GM18520 (cell line): ENCODE data around the gene SLC38A2.

Experiments
- ATAC-seq: cut with Tn5 transposase; IDR thresholded peaks from one replicate; pipeline ENCODE4 v1.9.1; 2021; ENCODE audit not compliant: unreplicated experiment

The SLC38A2 gene

DNA sequence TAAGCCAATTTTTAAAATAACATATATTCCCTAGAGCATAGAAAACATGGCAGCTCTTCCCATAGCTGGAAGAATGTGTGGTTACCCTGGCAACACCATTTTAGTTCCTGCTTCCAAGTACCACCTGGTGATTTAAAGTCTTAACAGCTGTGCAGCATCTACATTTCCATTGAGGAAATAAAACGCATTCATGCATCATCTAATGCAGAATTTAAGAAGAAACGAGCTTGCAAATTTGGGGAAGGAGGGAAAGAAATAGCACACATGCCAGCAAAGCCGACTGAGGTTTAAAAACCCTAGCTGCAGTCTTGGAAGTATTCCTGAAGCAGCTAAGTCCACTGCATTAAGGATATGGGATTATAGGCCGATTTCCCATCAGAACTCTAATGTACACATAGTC is 22.8 kb upstream of the SLC38A2 start:
- no peak for ATAC-seq

DNA sequence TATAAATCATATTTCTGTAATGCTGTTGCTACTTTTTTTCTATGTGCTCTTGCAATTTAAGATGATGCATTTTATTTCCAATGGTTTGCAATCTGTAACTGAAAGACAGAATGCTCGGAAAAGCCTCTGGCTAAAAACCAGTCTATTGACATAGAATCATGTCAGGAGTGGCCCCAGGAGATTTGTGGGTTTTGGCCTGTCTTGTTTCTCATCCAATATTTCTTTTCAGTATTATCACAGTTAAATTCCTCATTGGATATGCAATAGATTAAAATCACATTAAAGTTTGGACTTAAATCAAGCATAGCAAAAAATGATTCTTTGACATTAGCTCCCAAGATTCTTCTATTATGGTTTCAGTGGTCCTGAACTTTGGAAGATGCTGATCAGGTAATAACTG is 19.1 kb upstream of the SLC38A2 start:
- ATAC-seq = no peak

DNA sequence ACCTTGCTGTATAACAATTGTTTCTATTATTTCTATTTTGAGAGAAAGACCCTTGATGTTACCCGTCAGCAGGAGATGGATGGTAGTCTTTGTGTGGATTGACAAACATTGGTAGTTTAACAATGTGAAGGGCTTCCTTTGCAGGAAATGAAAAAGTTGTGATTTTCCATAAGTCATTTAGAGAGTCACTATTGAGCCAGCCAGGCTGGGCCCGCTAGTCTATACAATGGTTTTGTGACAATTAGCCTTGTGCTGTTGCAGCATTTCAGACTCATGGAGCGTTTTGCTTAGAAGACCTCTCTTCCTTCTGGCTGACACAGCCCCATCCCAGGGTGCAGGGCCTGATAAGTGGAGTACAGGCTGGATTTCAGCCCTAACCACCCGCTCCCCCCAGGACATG is 18.3 kb upstream of the SLC38A2 start:
- ATAC-seq = no peak

DNA sequence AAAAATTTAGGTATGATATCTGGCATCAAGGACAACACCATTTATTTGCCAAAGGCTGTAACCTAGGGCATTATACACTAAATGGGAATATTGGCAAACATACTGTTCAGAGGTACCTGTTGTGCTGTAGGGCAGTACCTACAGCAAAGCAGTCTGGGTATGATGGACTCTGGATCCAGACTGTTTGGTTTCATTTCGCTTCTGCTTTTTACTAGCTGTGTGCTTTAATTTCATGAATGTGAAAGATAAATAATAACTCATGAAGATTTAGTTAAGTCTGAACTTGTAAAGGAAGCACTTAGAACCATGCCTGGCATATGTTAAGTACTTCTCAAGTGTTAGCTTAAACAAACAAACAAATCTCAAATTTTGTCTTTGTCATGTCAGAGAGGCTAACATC is 17.7 kb upstream of the SLC38A2 start:
- ATAC-seq = no peak

DNA sequence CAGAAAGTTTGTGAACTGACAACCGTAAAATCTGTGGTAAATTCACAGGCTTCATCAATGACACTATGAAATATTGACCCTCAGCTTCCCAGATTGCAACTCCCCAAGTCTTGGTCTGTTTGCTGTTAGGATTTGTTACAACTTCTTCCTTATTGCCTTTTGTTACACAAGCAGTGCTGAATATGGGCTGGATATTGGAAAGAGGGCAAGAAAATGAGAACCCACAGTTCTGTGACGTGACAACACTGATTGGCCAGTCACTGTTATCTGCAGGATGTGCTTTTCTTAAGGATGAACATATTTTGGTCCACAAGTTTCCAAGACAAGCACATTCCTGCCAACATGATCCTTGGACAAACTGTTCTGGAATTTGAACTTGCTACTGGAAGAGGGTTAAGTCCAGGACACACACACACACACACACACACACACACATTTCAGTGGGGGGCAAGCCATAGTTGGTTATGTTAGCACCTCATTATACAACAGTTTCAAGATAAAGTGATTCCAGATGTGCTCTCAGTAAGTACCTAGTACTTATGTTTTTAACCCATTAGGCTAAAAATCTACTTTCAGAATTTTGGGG is 16.6 kb upstream of the SLC38A2 start:
- no peak for ATAC-seq

DNA sequence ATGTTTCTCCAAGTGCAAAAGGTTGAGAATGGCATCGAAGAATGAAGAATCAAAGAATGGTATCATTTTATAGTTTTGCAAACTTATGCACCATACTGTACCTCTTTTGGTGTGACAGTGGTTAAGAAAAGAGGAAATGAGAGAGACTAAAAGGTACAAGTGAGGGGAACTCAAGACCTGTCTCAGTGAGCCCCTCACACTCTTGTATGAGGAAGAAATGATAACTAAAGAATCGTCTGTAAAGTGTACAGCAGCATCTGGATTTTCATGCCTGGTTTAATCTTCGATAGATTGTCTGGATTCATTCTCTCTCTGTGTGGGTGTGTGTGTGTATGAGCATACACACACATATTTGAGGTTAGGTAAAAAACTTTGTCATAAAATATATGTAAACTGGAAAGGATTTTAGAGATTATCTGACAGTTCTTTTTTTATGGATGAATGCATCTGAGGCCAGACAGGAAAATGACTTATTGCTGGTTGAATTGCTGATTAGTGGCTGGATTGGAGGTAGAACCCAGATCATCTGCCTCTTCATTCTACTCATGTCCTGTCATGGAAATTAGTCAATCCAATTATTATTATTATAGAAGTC is 16.0 kb upstream of the SLC38A2 start:
- peak; percentile 49 for ATAC-seq

DNA sequence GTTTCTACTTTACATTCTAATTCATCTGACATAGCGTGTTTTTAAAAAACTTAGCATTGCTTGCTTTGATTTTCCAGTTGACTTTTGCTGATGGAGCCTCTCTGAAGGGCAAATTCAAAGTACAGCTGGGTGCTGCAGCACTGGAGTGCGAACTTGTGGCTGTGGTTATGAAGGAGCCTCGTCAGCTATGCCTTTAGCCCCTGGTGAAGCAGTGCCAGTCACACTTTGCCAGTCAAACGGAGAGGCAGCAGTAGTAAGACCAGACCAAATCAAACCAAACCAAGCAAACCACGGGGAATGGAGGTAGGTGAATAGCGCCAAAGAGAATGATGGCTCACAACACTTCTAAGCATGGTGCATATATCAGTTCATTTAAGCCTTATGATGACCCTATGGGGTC is 15.1 kb upstream of the SLC38A2 start:
- ATAC-seq = peak; percentile 14

DNA sequence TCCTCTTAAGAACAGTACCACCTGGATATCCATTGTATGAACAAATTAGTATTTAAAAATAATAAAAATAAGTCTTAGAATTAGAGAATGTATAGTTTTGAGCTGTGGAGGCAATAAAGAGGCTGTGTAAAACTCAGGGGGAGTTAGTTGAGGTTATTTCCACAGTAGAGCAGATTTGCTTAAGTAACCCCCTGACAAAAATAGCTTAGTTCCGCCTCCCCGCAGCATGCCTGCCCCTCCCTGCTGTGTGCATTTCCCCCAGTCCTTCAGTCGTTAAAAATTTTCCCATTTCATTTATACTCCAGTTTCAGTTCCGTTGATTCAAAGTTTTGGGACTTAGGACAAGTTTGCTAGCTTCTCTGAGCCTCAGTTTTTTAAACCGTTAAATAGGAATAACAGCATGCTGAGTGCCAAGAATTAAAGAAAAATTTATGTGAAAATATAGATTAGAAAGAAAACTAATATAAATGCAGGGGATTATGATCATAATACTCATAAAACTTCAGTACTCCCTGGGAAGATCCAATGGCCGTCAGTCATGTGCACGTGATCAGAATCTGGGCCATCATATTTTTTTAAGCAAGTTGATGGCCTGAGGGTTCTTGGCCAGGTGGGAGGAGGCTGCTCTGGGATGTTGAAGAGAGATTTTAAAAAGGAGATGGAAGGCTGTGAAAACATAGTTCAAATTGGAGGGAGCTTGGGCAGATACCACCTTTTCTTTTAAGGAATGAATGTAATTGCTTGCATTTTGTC is 14.5 kb upstream of the SLC38A2 start:
- no peak for ATAC-seq

DNA sequence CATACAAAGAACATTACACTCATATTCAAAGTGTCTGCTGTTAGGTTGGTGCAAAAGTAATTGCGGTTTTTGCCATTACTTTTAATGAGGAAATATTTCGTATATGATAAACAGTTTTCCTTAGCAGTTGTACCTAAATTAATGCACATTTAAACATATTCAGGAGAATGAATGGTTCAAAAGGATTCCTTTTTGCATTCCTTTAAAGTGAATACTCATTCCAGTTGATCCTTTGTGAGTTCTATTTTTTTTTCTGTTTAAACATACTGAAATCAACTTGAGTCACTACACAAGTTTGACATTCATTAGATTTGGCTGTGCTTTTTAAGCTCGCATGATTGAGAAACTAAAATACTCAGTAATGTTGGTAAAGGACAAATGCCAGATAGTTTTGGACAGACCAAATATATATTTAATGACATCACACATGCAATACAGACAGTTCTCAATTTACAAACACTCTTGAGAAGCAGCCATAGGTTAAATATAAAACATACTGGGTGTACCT is 13.8 kb upstream of the SLC38A2 start:
- ATAC-seq = no peak

DNA sequence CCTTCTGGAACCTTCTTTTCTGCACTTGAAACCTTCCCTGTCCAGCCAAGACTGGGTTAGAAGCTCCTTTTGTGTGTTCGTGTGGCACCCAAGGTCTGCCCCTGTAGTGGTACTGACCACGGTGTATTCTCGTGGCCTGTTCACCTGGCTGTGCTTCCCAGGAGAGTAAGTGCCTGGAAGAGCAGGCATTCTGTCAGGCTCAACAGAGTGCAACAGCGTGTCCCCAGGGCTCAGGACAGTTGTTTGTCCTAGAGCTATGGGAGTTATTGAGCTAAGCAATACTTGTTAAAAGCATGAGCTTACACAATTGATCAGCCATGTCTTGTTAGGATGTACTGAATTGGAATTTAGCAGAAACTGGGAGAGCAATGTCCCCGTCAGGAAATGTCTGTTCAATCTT is 12.9 kb upstream of the SLC38A2 start:
- no peak for ATAC-seq

DNA sequence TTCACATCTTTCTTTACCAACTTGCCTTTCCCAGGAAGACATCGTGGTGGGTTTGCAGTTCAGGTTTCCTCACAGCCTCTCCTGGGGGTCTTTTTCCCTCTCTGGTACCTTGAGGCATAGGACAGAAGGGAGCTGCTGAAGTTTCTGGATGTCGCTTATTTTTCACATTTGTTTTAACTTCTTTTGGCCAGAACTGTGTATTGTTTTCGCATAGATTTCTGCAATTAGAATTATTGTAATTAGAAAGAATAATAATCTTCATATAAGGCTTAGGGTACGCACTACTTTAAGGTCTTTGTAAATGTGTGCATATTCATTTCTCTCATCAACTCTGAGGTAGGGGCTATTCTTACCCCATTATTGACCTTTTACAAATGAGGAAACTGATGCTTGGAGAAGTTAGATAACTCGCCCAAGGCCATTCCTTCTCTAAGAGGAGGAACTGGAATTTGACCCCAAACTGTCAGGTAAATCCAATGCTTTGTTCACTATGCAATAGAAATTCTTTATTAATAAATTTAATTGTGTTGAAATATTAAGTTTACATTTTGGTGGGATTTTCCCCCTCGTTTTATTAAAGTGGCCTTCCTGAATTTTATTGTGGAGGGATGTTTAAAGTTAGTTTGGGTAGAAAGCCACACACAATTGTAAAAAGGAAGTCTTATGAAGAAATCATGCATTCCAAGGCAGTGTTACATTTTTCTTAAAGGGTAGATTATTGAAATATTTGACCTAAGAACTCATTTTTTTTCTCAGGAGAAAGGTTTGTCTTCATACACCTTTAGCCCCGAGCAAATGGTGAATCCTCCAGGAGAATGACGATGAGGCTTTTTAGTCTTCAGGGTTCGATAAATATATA is 12.1 kb upstream of the SLC38A2 start:
- no peak for ATAC-seq

DNA sequence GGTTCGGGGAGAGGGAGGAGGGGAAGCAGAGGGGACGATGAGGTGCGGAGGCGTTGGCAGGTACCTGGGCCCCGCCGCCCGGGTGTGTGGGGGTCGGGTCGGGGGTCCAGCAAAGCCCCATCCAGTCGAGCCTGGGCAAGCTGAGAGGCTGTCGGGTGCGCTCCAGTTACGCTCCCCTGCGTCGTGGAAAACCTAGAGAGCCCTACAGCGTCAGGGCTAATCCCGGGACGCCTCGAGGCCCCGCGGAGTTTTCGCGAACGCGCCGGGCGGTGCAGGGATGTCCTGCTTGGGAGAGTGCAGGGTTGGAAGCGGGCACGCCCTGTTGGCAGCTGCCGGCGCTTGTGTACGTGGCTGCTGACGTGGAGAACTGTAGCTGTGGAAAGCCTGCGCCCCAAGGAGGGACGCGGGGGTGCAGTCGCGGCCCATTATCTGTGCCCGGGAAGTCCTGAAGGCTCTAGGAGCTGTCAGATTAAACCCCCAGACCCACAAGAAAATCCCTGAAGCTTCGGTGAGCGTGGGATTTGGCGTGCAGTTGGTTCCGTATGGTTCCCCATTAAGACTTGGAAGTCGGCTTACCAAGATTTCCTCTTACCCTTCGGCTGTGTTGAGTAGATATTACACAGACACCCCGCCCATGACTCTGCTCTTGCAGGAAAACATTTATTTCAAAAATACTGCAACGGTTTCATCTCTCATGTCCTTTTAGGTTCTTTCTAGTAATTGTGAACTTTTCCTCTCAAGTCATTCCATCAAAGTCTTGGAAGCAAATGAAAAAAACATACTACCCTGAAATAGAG is 11.3 kb upstream of the SLC38A2 start:
- peak; percentile 26 for ATAC-seq

DNA sequence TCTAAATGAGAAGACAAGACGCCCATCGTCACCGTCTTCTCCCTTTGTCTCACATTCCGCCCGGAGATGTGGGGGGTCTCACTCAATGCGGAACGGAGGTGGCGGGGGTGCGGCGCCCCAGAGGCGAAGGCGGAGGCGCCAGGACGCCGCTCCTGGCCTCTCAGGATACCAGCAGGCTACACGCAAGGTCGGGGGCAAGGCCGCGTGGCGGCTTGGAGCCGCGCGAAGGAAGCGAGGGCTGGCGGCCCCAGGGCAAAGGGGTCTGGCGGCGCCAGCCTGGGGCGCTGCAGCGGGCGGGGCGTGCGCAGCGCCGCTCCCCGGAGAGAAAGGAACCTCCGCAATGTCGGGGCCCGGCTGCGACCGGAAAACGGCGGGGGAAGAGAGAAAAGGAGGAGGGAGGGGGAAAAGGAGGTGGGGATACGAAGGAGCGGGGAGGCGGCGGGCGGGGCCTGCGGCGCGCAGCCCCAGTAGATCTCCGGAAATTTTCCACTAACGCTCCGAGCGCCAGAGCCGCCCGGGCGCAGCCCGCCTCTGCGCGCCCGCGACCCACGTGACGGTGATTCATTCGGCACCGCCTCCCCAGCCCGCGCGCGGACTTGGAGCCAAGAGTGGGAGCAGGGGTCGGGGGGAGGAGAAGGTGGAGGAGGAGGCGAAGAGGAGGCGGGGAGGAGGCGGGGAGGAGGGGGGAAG is 10.5 kb upstream of the SLC38A2 start:
- peak; percentile 65 for ATAC-seq

DNA sequence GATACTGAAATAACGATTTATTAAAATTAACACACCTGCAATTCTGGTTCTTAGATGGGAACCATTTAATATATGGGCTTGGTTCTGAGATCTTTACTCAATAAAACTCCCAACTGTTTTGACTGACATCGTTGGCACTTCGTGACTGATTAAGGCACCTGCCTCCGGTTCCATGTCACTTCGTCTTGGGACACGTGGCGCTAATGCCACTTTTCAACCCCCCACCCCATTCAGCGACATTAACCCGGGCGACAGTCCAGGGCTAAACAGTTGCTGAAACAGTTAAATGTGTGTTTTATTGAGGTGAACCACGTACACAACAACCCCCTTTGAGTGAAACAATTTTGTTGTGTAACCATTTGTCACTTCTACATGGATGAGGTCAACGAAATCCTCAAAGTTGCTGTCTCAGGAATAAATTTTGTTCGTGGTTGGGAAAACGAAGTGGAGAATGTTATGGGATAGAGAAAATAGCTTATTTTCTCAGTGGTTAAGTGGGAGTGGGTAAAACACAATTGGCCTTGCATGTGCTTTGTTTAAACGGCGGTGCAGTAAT is 9.9 kb upstream of the SLC38A2 start:
- no peak for ATAC-seq

DNA sequence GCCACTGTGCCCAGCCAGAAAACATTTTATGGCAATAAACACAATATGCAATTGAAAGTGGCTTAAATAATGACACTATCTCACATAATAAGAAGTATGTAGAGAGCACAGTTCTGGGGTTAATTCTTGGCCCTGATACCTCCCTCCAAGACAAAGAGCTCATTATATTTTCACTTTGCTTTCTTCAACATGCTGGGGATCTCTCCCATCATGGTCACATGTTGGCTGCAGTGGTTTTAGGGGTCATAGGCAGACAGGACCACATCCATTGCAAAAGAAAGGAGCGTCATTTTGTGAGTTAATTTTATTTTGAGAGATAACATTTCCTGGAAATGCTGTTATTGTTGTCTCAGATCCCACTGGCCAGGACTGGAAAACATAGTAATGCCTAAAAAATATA is 8.3 kb upstream of the SLC38A2 start:
- no peak for ATAC-seq

DNA sequence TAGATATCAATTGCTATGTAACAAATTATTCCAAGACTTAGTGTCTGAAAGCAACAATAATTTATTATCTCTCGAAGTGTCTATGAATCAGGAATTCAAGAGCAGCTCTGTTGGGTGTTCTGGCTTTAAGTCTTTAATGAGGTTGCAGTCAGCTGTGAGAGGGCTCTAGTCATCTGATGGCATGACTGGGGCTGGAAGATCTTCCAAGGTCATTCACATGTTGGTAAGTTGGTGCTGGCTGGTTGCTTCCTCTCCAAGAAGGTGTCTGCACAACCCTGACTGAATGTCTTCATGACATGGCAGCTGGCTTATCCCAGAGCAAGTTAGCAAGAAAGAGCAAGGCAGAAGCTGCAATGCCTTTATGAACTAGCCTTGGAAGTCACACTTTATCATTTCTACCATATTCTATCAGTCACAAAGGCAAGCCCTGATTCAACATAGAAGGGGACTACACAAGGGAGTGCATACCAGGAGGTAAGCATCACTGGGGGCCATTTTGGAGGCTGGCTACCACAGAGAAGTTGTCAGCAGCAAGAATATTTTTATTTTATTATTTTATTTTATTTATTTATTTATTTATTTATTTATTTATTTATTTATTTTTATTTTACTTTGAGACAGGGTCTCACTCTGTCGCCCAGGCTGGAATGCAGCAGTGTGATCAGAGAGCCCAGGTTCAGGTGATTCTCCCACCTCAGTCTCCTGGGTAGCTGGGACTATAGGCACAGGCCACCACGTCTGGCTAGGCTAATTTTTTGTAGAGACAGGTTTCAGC is 7.6 kb upstream of the SLC38A2 start:
- no peak for ATAC-seq

DNA sequence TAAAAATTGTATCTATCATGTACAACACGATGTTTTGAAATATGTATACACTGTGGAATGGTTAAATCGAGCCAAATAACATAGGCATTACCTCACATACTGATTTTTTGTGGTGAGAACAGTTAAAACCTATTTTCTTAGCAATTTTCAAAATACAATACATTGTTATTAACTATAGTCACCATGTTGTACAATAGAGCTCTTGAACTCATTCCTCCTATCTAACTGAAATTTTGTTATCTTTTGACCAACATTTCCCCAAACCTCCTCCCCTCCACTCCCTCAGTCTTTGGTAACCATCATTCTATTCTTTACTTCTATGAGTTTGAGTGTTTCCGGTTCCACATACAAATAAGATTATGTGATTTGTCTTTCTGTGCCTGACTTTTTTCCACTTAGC is 6.8 kb upstream of the SLC38A2 start:
- ATAC-seq = no peak

DNA sequence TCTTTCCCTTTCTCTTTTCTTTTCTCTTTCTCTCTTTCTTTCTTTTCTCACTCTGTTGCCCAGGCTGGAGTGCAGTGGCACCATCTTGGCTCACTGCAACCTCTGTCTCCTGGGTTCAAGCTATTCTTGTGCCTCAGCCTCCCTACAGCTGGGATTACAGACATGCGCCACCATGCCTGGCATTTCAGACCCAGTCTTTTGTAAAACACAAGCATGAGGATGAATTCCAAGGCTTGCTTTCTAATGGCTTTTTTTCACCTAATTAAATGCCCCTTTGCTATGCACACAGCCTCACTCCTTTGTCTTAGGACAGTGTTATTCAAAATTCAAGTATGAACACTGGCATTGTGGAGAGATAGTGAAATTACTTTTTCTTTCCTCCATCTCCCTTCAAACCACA is 6.0 kb upstream of the SLC38A2 start:
- no peak for ATAC-seq

DNA sequence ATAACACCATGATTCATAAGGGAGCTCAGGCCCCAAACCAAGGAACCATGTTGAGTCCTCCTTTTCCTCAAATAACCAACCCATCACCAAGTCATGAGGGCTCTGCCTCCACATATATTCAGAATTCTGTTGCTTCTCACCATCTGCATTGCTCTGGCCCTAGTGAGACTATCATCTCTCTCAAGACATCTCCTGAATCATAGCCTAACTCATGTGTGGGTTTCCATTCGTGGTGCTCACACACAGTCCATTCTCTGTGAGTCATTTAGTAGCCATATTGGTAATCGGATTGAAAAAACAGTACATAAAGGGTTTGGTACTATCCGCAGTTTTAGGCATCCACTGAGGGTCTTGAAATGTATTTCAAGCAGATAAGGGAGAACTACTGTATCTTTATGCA is 5.1 kb upstream of the SLC38A2 start:
- ATAC-seq = no peak
